T follicular helper cell (primary cell): ENCODE data around the gene FBXO7.
"Not testable (repeated sequence)": the region's sequence is repeated elsewhere in the genome, so short reads cannot be mapped to it uniquely, and the experiment has no call there.

ENCODE experiments used
- DNase-seq: peaks from one replicate; pipeline ENCODE4 v3.0.0-alpha.2; 2020; ENCODE audit warnings: low read depth
- total RNA-seq, 2 experiments: gene quantifications; one replicate each; lab custom pipeline; 2026; lab: John Stamatoyannopoulos, UW

FBXO7 gene
- total RNA-seq = 123 to 161 reads per million in 2 experiments

DNA sequence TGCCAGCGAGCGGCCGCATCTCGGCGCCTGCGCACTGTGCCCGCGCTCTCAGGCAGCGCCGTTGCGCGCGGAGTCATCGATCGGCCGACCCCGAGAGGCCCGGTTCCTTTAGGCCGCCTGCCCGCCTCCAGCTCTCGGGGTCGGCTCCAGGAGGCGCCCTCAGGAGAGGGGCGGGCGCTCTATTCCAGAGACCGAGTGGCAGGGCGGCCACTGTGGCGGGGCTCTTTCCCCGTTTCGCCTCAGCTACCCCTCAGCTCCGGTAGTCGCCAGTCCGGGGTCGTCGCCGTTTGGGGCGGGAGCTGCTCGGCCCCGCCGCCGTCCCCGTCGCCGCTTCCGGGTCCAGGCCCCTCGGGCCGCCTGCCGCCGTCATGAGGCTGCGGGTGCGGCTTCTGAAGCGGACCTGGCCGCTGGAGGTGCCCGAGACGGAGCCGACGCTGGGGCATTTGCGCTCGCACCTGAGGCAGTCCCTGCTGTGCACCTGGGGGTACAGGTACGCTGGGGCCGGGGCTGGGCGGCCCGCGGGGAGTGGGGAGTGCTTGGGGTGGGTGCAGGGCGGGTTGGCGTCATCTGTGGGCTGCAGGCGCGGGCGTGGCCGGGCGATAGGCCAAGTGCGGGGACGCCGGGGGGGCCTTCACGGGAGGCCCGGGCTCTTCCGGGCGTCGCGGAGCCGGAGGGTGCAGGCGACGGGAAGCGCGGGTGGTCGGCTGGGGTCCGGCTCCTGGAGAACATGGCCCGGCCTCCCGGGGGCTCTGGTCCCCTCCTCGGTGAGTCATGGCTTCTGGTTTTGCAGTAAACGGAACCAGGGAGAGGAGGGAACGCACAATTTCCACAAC is at the start of gene FBXO7:
FBXO7 (plus strand) TSS at position 177 of the 833 bp plus-strand sequence; CDS start at position 369, 192 bp downstream.
- peak; percentile 80 for DNase-seq

DNA sequence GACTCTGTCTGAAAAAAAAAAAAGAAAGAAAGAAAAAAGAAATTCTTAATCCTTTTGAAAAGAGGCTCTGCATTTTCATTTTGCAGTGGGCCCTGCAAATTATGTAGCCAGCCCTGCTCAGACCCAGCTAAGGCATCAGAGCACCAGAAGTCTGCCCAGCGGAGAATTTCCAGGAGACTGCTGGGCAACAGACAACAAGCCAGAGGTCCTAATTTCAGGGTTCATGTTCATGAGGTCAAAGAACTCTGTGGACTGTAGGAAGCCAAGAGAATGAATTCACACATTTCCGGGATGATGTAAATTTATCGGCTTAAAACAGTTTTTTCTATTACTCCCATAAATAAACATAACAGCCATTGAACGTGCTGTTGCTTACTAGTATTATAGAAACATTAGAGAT is 47.7 kb upstream of the FBXO7 start:
- no peak for DNase-seq

DNA sequence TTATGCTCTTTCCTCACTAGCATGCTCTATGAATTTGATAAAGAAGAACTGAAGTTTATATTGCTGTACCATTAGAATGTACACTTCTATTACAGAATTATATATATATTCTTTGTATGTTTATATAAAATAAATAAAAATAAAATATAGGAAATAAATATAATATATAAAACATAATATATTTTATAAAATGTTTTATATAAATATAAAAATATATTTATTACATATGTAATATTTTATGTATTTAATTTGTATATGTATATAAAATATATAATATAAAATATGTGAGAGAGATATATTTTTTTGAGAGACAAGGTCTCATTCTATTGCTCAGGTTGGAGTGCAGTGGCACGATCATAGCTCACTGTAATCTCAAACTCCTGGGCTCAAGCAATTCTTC is 44.3 kb upstream of the FBXO7 start:
- DNase-seq = no peak

GRCh38 chr22:32444068-32444467 is 30.5 kb upstream of the FBXO7 start:
- DNase-seq = no peak

DNA sequence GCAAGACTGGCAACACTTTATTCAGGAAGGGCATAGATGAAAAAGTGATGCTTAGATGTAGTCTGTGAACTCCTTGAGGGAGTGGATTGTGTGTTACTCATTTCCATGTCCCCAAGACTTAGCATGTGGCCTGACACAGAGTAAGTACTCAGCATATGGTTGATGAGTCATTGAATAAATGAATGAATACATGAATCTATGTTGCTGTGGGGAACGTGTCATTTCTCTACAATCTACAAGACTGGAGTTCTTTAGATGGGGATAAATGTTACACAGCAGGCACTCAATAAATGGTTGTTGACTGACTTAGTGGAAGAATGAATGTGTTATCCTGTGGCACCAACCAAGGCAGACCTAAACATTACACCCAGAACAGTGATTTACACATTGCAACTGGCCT is 28.3 kb upstream of the FBXO7 start:
- no peak for DNase-seq

DNA sequence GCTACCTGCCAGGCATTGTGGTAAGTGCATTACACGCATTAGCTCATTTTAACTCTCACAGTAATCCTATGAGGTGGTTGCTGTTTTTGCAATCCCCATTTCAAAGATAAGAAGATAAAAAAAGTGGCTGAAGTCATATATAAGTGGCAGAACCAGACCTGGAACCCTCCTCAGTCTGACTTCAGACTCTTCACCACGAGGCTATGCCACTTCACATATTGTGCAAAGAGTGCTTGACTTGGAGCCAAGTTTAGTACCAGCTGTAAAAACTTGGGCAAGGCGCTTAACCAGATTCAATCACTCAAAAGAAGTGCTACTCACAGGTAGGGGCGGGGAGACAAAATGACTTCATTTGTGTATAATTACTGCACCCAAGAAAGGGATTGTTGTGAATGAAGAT is 25.6 kb upstream of the FBXO7 start:
- no peak for DNase-seq

- no peak for DNase-seq
These were observed 17.6 kb upstream of the FBXO7 start for GRCh38 chr22:32457031-32457430.

DNA sequence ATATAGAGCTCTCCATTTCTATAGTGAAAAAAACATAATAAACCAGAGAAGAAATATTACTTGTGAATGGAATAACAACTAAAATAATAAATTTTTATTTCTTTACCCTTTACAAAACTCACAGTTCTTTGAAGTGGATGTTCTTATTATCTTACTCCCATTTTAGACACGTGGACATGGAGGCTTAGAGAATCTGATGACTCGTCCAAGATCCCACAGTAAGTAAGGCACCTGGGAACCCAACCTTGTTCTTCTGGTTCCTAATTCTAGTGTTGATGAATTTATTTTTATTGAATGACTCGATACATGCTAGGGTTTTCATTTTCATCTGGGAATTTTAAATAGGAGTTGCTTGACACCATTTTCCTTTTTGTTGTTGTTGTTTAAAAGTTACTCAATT is 12.2 kb upstream of the FBXO7 start:
- no peak for DNase-seq

- DNase-seq = no peak
These were observed 8.9 kb upstream of the FBXO7 start for GRCh38 chr22:32465661-32466060.

- no peak for DNase-seq
These were observed 8.1 kb upstream of the FBXO7 start for GRCh38 chr22:32466496-32466895.

DNA sequence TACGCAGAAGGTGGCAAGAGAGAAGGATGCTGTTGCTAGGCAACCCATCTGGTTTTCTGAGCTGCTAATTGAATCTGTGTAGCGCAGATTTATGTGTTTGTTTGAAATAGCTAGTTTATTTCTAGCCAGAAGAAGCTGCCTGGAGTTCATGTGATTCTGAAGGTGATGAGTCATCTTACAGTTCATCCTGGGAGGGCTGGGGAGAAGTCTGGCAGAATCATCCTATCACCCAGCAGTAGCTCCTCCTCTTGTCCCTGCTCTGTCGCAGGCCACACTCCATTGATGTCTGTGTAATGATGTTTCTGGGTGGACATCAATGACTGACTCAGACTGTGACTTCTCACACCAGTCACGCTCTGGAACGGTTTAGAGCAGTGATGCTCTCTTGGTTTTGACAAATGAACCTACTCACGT is 4.8 kb upstream of the FBXO7 start:
- no peak for DNase-seq

DNA sequence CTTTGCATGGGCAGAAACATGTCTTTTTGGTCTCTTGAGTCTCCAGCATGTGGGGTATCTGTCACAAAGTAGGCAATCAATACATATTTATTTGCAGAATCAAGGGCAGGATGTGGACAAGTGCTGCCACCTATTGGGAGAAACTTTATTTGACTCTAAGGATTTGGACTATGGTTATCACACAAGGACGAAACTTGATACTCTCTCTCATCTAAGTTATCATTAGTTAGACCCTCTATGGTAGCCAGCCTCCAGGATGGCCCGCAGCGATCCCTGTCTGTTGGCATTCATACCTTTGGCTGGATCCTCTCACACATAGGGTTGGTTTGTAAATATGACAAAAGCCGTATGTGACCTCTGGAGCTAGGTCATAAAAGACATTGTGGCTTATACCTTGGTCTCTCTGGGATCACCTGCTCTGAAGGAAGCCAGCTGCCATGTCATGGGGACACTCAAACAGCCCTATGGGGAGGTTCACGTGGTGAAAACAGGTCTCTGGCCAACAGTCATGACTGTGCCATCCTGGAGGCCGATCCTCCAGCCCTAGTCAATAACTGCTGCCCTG is 1.1 kb upstream of the FBXO7 start:
- DNase-seq = peak; percentile 24

- DNase-seq = no peak
These were observed 928 bp downstream of the FBXO7 start for GRCh38 chr22:32475468-32476010.

GRCh38 chr22:32476281-32477195 is 1.9 kb downstream of the FBXO7 start:
- DNase-seq = no peak

- DNase-seq = no peak
These were observed 3.0 kb downstream of the FBXO7 start for GRCh38 chr22:32477596-32477995.

DNA sequence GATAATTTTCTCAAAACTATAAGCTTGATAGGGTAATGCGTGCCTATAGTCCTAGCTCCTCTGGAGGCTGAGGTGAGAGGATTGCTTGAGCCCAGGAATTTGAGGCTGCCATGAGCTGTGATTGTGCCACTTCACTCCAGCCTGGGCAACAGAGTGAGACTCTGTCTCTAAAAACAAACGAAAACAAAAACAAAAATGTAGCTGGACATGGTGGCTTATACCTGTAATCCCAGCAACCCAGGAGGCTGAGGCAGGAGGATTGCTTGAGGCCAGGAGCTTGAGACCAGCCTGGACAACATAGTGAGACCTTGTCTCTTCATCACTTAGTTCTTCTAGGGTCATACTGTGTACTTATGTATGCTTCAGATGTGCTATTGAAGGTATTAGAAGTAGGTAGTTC is 3.9 kb downstream of the FBXO7 start:
- not testable (repeated sequence) for DNase-seq

GRCh38 chr22:32478994-32479393 is 4.4 kb downstream of the FBXO7 start:
- DNase-seq = no peak

DNA sequence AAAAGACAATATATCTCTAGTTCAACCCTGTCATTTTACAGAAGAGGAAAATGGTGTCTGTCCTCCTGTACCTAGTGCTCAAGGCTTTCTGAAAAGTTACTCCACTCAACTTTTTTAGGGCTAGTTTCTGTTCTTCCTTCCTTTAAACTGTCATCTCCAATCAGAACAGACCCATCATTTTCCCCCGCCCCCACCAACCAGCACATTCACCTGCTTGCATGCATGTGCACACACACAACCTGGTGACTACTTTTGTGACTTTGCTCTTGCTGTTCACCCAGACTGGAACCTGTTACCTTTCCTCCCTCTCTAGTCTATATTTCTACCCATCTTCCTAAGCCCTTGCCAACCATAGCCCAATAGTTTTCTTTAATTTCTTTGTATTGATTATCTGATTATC is 5.6 kb downstream of the FBXO7 start:
- DNase-seq = no peak

DNA sequence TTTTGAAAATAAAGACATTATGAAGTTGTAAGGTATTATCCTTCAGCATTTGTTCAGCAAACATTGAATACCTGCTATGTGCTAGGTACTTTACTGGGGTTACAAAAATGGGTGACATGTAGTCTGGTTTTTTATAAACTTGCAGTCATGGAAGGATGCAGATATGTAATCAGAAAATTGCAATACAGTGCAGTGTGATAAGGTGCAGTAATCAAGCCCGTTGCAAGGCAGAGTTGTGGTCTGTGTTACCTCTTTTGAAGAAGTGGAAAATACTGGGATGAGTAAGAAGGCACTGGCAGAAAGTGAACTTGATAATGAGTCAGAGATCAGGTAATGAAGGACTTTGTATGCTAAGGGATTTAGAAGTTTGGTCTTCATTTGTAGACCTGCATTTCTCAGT is 8.1 kb downstream of the FBXO7 start:
- DNase-seq = no peak

DNA sequence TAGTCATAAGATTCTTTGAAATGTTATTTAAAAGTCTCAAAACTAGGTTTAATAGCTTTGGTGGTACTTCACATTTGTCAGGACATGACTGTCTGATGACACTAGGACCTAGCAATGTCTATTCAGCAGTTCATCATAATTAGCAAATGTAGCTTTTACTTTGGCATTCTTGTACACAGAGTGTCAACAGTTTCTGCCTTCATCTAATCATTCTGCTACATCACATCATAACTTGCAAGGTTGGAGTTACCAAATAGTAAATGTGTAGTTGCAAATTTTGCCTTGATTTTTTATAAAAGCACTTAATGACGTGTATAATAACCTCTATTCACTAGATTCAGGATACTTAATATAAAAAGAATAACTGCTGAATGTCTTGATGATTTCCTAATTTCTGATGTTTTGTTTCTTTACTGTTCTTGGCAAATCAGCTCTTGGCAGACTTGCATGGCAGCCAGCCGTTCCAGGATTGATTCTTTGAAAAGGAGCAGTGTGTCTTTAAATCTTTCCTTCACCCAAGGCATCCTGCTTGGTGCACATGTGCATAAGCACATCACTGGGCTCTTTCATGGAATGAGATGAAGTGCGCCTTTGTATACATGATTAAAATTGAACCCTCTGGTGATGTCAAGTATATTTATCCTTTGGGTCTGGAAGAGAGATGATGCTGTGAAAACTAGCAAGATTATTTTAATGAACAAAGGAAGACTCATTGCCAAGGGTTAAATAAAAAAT is 12.2 kb downstream of the FBXO7 start:
- no peak for DNase-seq

DNA sequence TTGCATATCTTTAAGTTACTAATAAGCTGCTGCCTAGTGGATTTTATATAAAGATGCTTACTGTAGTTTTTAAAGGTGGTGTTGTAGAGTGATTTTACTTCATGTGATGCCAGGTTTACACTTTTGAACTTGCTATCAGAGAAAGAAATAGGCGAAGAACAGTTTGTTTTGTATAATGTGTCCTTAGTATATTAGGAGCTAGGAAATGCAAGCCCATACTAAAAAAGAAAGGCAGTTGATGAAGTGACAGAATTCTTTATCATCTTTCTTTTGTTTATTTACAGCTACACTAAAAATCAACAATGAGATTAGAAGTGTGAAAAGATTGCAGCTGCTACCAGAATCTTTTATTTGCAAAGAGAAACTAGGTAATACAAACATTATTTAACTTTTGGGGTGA is 12.8 kb downstream of the FBXO7 start:
- no peak for DNase-seq

GRCh38 chr22:32489377-32489776 is 14.8 kb downstream of the FBXO7 start:
- no peak for DNase-seq
